Cardiac muscle cell (in vitro differentiated cells and primary cell): Measurements from ENCODE around the gene DCT. TPM values are rescaled to one million over a fixed set of nuclear protein-coding genes. Genes with fewer than 3 reads are reported as not detected.
A peak's percentile ranks its signal among the peaks of the same experiment; 100 is the strongest.

Experiments
- DNase-seq, 2 donors: peaks; one replicate each; pipeline versions ENCODE4 v3.0.0 to v3.0.0-alpha.2; 2010 to 2017; ENCODE audit warnings: low read depth in 1 of 2, low spot score in 1 of 2
- H3K27ac ChIP-seq: fragments of 200-600 bp; sonication (generic); 2 replicates; pipeline ENCODE4 v1.5.1; 2016
- H3K27me3 ChIP-seq: fragments of 200-600 bp; sonication (generic); 2 replicates; pipeline ENCODE4 v1.6.0; 2016; ENCODE audit warnings: control low read depth
- H3K36me3 ChIP-seq: fragments of 200-600 bp; sonication (generic); 2 replicates; pipeline ENCODE4 v1.5.1; 2016; ENCODE audit warnings: control low read depth
- H3K4me1 ChIP-seq: fragments of 200-600 bp; sonication (generic); 2 replicates; pipeline ENCODE4 v1.8.1; 2017; ENCODE audit warnings: low read depth, mild to moderate bottlenecking, mixed run types
- H3K4me3 ChIP-seq: fragments of 200-600 bp; sonication (generic); 2 replicates; pipeline ENCODE4 v1.5.1; 2016; ENCODE audit warnings: mild to moderate bottlenecking
- H3K9me3 ChIP-seq: fragments of 200-600 bp; sonication (generic); 2 replicates; pipeline ENCODE4 v1.5.1; 2017; ENCODE audit warnings: low read depth, mild to moderate bottlenecking, control low read depth
- CTCF ChIP-seq: IDR thresholded peaks from 2 replicates; pipeline ENCODE4 v1.5.1; 2012; ENCODE audit warnings: low read depth, mild to moderate bottlenecking, low read length
- polyA plus RNA-seq: library from polyadenylated mRNA; unstranded; fragments of >200 nt; fragmentation: Nextera tagmentation; extraction: Ambion mirVana; gene quantifications from 2 replicates; pipeline ENCODE4 v1.2.1, GENCODE V29; 2016
- total RNA-seq: library from RNA; depleted of rRNA; stranded (reverse); fragments of >200 nt; gene quantifications from 2 replicates; pipeline ENCODE4 v1.2.3, GENCODE V29; 2016

DCT gene
- total and polyA plus RNA-seq, 2 experiments from 2014 or later: 0.18 TPM; not detected in 1

- H3K27me3 ChIP-seq: no peaks in the 10 kb centered on the region
- H3K9me3 ChIP-seq: no peaks in the 10 kb centered on the region
- no peak for DNase-seq
These were observed 79.7 kb downstream of the DCT start for GRCh38 chr13:94399812-94400211.

GRCh38 chr13:94395860-94396259 is 83.6 kb downstream of the DCT start:
- TF ChIP-seq CTCF: no peak
- H3K27ac ChIP-seq: peak overlapping the region; percentile 91
- no peak overlapping the region for H3K4me3 ChIP-seq
- H3K9me3 ChIP-seq: no peaks in the 10 kb centered on the region
- no peaks in the 10 kb centered on the region for H3K27me3 ChIP-seq
- H3K36me3 ChIP-seq: no peaks in the 10 kb centered on the region
- peaks cover 34% of the 10 kb centered on the region for H3K4me1 ChIP-seq
- peak in 1 of 2 donors; percentile 91 for DNase-seq

More at GRCh38 chr13:94399812-94400211, 79.7 kb downstream of the DCT start:
- H3K27ac ChIP-seq: no peak overlapping the region
- peaks cover 27% of the 10 kb centered on the region for H3K4me1 ChIP-seq
- no peaks in the 10 kb centered on the region for H3K36me3 ChIP-seq
- no peak overlapping the region for H3K4me3 ChIP-seq
- no peak for TF ChIP-seq CTCF

- Histone ChIP-seq H3K4me3 (no peak overlapping the region), H3K4me1 (peaks cover 34% of the 10 kb centered on the region), H3K36me3 (no peaks in the 10 kb centered on the region), H3K9me3 (no peaks in the 10 kb centered on the region), H3K27me3 (no peaks in the 10 kb centered on the region), H3K27ac (peak overlapping the region; percentile 91)
- no peak for DNase-seq
- TF ChIP-seq CTCF: no peak
These were observed 84.8 kb downstream of the DCT start for GRCh38 chr13:94394723-94395122.

GRCh38 chr13:94390881-94391280 is 88.6 kb downstream of the DCT start:
- H3K27me3 ChIP-seq: no peaks in the 10 kb centered on the region
- H3K36me3 ChIP-seq: no peaks in the 10 kb centered on the region
- no peak overlapping the region for H3K4me3 ChIP-seq
- H3K27ac ChIP-seq: no peak overlapping the region
- peak in 1 of 2 donors; percentile 60 for DNase-seq
- H3K4me1 ChIP-seq: peaks cover 24% of the 10 kb centered on the region
- no peaks in the 10 kb centered on the region for H3K9me3 ChIP-seq
- no peak for TF ChIP-seq CTCF

- Histone ChIP-seq H3K4me3 (no peak overlapping the region), H3K9me3 (no peaks in the 10 kb centered on the region), H3K27me3 (no peaks in the 10 kb centered on the region), H3K4me1 (peaks cover 13% of the 10 kb centered on the region), H3K36me3 (no peaks in the 10 kb centered on the region), H3K27ac (peak overlapping the region; percentile 54)
- peak in 1 of 2 donors; percentile 45 for DNase-seq
- no peak for TF ChIP-seq CTCF
These were observed 89.7 kb downstream of the DCT start for GRCh38 chr13:94389604-94390351.
